Measurements from ENCODE around the gene ELK4. TPM values are rescaled to one million over a fixed set of nuclear protein-coding genes. Genes with fewer than 3 reads are reported as not detected.

ELK4 gene
- total and polyA plus RNA-seq, 2 of the 13 experiments (the other 11 are each of a cell fraction or from before 2014, with no cell fraction given): 8.3 to 13.1 TPM

DNA sequence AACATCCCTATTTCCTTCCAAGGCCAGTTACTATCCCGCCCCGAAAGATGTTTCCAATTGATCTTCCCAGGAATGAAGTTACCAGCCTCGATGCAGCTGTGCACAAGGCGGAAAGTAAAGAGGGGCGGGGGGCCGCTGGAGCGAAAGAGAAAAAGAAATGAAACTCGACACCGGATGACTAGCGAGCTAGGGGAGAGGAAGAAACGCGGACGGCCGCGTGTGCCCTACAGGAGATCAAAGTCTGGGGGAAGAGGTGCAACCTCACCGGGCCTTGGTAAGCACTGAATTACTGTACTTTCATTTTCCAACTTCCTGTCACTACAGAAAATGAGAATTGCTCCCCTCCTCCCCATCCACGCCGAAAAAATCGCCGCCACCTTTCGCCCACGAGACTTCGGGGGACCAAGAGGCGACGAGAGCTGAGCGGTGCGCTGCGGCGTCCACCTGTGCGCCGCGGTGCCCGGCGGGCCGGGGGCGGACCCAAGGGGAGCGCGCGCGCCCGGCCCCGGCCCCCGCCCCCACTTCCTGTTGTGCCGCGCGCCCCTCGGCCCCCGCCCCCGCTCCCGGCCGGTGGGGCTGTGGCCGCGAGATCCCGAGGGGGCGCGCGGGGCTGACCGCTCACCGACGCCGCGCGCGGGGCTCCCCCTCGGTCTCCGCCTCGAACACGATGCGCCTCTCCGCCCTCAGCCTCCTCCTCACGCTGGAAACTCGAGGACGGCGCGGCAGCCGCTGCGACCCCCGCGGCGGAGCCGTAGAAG, 622 bp downstream of the ELK4 start (continued):
- TF ChIP-seq, protein P1, sequence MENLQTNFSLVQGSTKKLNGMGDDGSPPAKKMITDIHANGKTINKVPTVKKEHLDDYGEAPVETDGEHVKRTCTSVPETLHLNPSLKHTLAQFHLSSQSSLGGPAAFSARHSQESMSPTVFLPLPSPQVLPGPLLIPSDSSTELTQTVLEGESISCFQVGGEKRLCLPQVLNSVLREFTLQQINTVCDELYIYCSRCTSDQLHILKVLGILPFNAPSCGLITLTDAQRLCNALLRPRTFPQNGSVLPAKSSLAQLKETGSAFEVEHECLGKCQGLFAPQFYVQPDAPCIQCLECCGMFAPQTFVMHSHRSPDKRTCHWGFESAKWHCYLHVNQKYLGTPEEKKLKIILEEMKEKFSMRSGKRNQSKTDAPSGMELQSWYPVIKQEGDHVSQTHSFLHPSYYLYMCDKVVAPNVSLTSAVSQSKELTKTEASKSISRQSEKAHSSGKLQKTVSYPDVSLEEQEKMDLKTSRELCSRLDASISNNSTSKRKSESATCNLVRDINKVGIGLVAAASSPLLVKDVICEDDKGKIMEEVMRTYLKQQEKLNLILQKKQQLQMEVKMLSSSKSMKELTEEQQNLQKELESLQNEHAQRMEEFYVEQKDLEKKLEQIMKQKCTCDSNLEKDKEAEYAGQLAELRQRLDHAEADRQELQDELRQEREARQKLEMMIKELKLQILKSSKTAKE (CRISPR knock-in tag; IDR thresholded peaks at IDR 0.05; ENCODE audit: borderline replicate concordance): no peak
- TF ChIP-seq, protein P2, sequence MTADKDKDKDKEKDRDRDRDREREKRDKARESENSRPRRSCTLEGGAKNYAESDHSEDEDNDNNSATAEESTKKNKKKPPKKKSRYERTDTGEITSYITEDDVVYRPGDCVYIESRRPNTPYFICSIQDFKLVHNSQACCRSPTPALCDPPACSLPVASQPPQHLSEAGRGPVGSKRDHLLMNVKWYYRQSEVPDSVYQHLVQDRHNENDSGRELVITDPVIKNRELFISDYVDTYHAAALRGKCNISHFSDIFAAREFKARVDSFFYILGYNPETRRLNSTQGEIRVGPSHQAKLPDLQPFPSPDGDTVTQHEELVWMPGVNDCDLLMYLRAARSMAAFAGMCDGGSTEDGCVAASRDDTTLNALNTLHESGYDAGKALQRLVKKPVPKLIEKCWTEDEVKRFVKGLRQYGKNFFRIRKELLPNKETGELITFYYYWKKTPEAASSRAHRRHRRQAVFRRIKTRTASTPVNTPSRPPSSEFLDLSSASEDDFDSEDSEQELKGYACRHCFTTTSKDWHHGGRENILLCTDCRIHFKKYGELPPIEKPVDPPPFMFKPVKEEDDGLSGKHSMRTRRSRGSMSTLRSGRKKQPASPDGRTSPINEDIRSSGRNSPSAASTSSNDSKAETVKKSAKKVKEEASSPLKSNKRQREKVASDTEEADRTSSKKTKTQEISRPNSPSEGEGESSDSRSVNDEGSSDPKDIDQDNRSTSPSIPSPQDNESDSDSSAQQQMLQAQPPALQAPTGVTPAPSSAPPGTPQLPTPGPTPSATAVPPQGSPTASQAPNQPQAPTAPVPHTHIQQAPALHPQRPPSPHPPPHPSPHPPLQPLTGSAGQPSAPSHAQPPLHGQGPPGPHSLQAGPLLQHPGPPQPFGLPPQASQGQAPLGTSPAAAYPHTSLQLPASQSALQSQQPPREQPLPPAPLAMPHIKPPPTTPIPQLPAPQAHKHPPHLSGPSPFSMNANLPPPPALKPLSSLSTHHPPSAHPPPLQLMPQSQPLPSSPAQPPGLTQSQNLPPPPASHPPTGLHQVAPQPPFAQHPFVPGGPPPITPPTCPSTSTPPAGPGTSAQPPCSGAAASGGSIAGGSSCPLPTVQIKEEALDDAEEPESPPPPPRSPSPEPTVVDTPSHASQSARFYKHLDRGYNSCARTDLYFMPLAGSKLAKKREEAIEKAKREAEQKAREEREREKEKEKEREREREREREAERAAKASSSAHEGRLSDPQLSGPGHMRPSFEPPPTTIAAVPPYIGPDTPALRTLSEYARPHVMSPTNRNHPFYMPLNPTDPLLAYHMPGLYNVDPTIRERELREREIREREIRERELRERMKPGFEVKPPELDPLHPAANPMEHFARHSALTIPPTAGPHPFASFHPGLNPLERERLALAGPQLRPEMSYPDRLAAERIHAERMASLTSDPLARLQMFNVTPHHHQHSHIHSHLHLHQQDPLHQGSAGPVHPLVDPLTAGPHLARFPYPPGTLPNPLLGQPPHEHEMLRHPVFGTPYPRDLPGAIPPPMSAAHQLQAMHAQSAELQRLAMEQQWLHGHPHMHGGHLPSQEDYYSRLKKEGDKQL (CRISPR knock-in tag; IDR thresholded peaks at IDR 0.05; ENCODE audit: low read depth): no peak
- no peak for TF ChIP-seq HHEX (CRISPR knock-in tag; IDR thresholded peaks at IDR 0.05)
- peak; percentile 54 for TF ChIP-seq HOXA3 (CRISPR knock-in tag; IDR thresholded peaks at IDR 0.05)
- TF ChIP-seq RCOR2 (CRISPR knock-in tag; IDR thresholded peaks at IDR 0.05): no peak
- TF ChIP-seq MXI1 (IDR thresholded peaks at IDR 0.05; ENCODE audit: borderline replicate concordance, low read depth, low read length): peak; percentile 56; the same call in 1 of the 3 replicates
- TF ChIP-seq SRSF4 (IDR thresholded peaks at IDR 0.05; ENCODE audit: low read depth, low read length, poor library complexity, severe bottlenecking): no peak
- TF ChIP-seq SNRNP70 (IDR thresholded peaks at IDR 0.05; ENCODE audit: low read depth, low read length): no peak
- no peak for TF ChIP-seq NFE2L2 (IDR thresholded peaks at IDR 0.05; ENCODE audit: low read length)
- TF ChIP-seq, protein P3, sequence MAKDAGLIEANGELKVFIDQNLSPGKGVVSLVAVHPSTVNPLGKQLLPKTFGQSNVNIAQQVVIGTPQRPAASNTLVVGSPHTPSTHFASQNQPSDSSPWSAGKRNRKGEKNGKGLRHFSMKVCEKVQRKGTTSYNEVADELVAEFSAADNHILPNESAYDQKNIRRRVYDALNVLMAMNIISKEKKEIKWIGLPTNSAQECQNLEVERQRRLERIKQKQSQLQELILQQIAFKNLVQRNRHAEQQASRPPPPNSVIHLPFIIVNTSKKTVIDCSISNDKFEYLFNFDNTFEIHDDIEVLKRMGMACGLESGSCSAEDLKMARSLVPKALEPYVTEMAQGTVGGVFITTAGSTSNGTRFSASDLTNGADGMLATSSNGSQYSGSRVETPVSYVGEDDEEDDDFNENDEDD (CRISPR knock-in tag; IDR thresholded peaks at IDR 0.05; ENCODE audit: borderline replicate concordance): no peak; the same call in 1 of the 2 replicates
- TF ChIP-seq KLF15 (CRISPR knock-in tag; IDR thresholded peaks at IDR 0.05; ENCODE audit: borderline replicate concordance): no peak
- no peak for TF ChIP-seq JDP2 (CRISPR knock-in tag; IDR thresholded peaks at IDR 0.05; ENCODE audit: borderline replicate concordance)
- TF ChIP-seq ZBTB20 (CRISPR knock-in tag; IDR thresholded peaks at IDR 0.05; ENCODE audit: borderline replicate concordance, low read depth): 0 out of 2 replicates have a peak, but pooled peaks have one; percentile 15
- no peak; the same call in 1 of the 2 replicates for TF ChIP-seq ZMYM4 (CRISPR knock-in tag; IDR thresholded peaks at IDR 0.05)
- no peak for TF ChIP-seq EEA1 (CRISPR knock-in tag; IDR thresholded peaks at IDR 0.05; ENCODE audit: borderline replicate concordance)
- TF ChIP-seq ZIK1 (CRISPR knock-in tag; IDR thresholded peaks at IDR 0.05; ENCODE audit: borderline replicate concordance, low read depth): no peak
- TF ChIP-seq MED8 (CRISPR knock-in tag; IDR thresholded peaks at IDR 0.05; ENCODE audit: insufficient replicate concordance): no peak
- no peak for TF ChIP-seq ZNF10 (CRISPR knock-in tag; IDR thresholded peaks at IDR 0.05; ENCODE audit: borderline replicate concordance, low read depth)
- peak; percentile 54; the same call in 1 of the 2 replicates for TF ChIP-seq HDAC2 (CRISPR knock-in tag; IDR thresholded peaks at IDR 0.05)
- no peak for TF ChIP-seq ZNF598 (CRISPR knock-in tag; IDR thresholded peaks at IDR 0.05; ENCODE audit: borderline replicate concordance)
- TF ChIP-seq ARNTL (CRISPR knock-in tag; IDR thresholded peaks at IDR 0.05): peak; percentile 95
